GM10248 (cell line): ENCODE measurements around the gene ULK2.

Source experiments
- CTCF ChIA-PET: fragments of 300-600 bp; sonication (Branson Sonifier 250); formaldehyde crosslinking; extraction: SDS; loops from one replicate; lab custom pipeline; 2021; ENCODE audit warnings: antibody characterized with exemption; lab: Yijun Ruan, JAX
- POLR2A ChIA-PET: fragments of 350-650 bp; sonication (Branson Sonifier 250); formaldehyde crosslinking; extraction: SDS; loops from one replicate; lab custom pipeline; 2020; ENCODE audit warnings: antibody characterized with exemption; lab: Yijun Ruan, JAX
- DNase-seq: peaks from one replicate; pipeline ENCODE4 v3.0.0; 2012; ENCODE audit errors: extremely low spot score
- CTCF ChIP-seq: IDR thresholded peaks from 2 replicates; pipeline ENCODE4 v1.5.1; 2012; ENCODE audit warnings: mild to moderate bottlenecking, low read depth; ENCODE audit errors: extremely low read depth, missing control alignments, control extremely low read depth

ULK2 gene

GRCh38 chr17:19771971-19772630 is 95.6 kb downstream of the ULK2 start:
- POLR2A ChIA-PET: no interaction called here

GRCh38 chr17:19770985-19771735 is 96.6 kb downstream of the ULK2 start:
- no peak for TF ChIP-seq CTCF
- ChIA-PET CTCF (interaction anchor here (1.0 to 2.1 kb wide), 5 partner anchors 14 to 408 kb away, joined by 4 to 8 read pairs (median 5); partner anchors contain the start of genes ALDH3A2 and B9D1), POLR2A (no interaction called here)
- no peak for DNase-seq

More at GRCh38 chr17:19771971-19772630, 95.6 kb downstream of the ULK2 start:
- no peak for TF ChIP-seq CTCF
- no peak for DNase-seq
- CTCF ChIA-PET: interaction anchor here (1.0 to 2.1 kb wide), 7 partner anchors 15 to 409 kb away, joined by 3 to 8 read pairs (median 4); partner anchors contain the start of genes ALDH3A2 and B9D1

- CTCF ChIA-PET: interaction anchor here (0.8 to 1.9 kb wide), 3 partner anchors 15 to 407 kb away, joined by 3 to 6 read pairs (median 3); partner anchors contain the start of gene B9D1
- TF ChIP-seq CTCF: no peak
- peak; percentile 6 for DNase-seq
- POLR2A ChIA-PET: no interaction called here
Observed at GRCh38 chr17:19769946-19770652, 97.6 kb downstream of the ULK2 start.

GRCh38 chr17:19768046-19768782 is 99.5 kb downstream of the ULK2 start:
- POLR2A ChIA-PET: no interaction called here
- CTCF ChIA-PET: interaction anchor here (1.0 to 7.7 kb wide), 10 partner anchors 8 to 404 kb away, joined by 3 to 162 read pairs (median 34); partner anchors contain the start of genes ALDH3A1, ALDH3A2 and B9D1
- no peak for TF ChIP-seq CTCF
- DNase-seq: peak; percentile 47

- ChIA-PET POLR2A (no interaction called here), CTCF (interaction anchor here (0.7 to 7.7 kb wide), 45 partner anchors 10 to 410 kb away, joined by 3 to 162 read pairs (median 4); partner anchors contain the start of genes ALDH3A1, ALDH3A2, B9D1 and MAPK7)
- DNase-seq: peak; percentile 87
- peak; percentile 99 for TF ChIP-seq CTCF
Observed at GRCh38 chr17:19766421-19767270, 101.1 kb downstream of the ULK2 start.
